ENCODE data around the gene EFNA5.
"Not testable (repeated sequence)": the region's sequence is repeated elsewhere in the genome, so short reads cannot be mapped to it uniquely, and the experiment has no call there.

The EFNA5 gene

GRCh38 chr5:107474716-107475489 is 195.8 kb downstream of the EFNA5 start:
- no peak for DNase-seq

GRCh38 chr5:107474361-107474715 is 196.4 kb downstream of the EFNA5 start:
- no peak for DNase-seq

GRCh38 chr5:107472620-107473064 is 198.1 kb downstream of the EFNA5 start:
- DNase-seq = no peak

- DNase-seq = no peak
These were observed 200.5 kb downstream of the EFNA5 start for GRCh38 chr5:107470295-107470582.

GRCh38 chr5:107469485-107470294 is 201.0 kb downstream of the EFNA5 start:
- no peak for DNase-seq

- no peak for DNase-seq
These were observed 201.7 kb downstream of the EFNA5 start for GRCh38 chr5:107469064-107469463.

DNA sequence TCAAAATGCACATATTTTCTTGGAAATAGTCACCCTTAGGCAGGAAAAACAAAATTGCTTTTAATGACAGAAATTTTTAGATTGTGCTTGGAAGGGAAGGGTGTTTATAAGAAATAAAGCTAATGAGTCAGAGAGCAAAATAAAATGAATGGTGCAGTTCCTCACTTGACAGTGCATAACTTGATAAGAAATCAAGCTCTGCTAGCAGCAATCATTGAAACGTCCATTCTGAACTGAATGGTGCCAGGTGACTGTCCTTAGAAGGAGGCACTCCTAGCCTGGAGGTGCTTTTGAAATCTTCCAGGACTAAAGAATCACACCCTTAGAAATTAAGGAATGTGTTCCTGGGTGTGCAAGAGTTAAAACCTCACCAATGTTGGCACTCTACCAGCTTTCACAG is 202.5 kb downstream of the EFNA5 start:
- DNase-seq = no peak

GRCh38 chr5:107467137-107467932 is 203.4 kb downstream of the EFNA5 start:
- DNase-seq = no peak

DNA sequence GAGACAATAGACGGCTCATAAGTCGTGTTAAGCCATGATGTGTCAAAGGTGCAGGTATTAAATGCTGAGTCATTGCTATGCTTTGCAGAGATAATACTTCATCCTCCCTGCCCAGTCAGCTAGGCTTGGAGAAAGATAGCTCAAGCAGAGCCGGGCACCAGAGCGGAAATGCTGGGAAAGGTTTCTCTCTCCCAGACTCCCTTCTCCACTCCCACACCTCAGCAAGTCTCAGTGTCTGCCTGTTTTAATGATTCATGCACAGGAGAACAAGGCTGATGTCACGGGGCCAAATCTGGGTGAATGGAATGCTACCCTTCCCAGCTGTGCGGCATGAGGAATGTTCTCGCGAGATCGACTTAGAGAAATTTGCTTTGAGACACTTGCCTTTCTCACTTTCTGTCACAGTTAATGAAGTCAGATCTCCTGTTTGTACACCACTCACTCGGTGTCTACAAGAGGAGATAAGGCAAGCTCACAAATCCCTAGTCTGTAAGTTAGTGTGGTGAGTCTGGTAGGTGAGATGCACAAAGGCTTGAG is 204.4 kb downstream of the EFNA5 start:
- no peak for DNase-seq

GRCh38 chr5:107464876-107465275 is 205.9 kb downstream of the EFNA5 start:
- no peak for DNase-seq

DNA sequence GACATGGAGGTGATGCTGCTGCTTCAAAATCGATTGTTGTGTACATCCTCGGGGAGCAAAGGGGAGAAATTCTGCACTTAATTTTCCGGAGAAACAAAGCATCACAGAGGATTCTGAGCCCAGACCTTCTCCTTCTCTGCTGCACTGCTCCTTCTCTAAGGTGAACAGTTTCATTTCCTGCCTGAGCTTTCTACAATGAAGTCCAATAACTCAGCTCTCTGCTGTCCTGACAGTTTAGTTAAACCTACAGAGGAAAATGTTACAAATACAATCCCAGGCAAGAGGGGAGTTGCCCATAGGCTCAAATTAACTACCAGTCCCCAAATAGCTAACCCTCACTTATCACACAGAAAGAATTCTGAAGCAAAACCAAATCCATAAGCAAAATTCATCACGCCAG is 206.3 kb downstream of the EFNA5 start:
- DNase-seq = no peak

- no peak for DNase-seq
These were observed 207.0 kb downstream of the EFNA5 start for GRCh38 chr5:107463731-107464130.

DNA sequence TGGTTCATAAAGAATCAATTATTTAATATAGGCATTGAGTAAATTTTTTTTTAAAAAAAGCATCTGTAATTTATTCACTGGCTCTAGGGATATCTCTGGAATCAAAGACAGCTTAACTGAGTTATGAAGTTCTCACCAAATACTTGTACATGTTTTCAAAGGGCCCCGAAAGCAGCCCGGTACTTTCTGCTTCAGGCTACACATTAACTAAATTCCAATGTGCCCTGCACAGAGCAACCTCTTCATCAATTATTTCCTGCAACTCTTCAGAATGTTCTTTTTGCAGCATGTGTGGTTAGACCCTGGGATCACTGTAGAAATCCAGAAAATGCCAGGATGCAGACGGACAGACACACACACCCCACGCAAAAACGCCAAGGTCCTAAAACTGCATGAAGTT is 209.0 kb downstream of the EFNA5 start:
- DNase-seq = no peak

DNA sequence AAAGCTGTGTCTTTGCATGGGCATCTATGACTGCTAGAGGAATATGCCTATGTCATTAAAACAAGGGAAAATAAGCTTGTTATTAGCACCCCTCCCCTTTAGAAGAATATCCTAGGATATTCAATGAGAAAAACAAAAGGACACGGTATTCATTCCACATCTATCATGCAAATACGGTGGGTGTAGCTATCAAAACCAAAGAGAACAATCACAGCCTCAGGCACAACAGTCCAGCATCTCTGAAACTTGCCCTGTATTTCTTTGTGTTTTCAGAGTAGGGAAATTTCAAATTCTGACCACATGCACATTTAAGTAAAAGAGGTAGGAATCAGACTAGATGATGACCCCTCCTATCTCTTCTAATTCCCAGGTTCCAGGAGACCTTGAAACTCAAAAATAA is 209.9 kb downstream of the EFNA5 start:
- DNase-seq = no peak

GRCh38 chr5:107459605-107460004 is 211.1 kb downstream of the EFNA5 start:
- no peak for DNase-seq

DNA sequence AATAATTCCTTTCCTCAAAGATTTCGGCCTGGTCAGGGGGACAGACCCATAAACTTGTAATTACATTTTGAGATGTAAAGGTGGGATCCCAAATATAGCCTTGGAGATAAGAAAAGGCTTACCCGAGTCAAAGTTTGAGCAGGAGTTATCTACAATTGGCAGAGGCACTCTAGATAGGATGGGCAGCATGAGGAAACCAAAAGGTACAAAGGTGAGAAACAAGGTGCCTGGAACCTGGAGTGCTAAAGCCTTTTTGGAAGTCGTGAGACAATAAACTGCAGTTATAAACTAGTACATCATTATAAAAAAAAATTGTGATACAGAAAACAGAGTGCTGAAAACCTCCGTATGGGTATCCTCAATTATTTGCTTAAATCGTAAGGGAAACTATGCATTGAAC is 212.4 kb downstream of the EFNA5 start:
- no peak for DNase-seq

- no peak for DNase-seq
These were observed 212.9 kb downstream of the EFNA5 start for GRCh38 chr5:107457881-107458280.

- no peak for DNase-seq
These were observed 213.6 kb downstream of the EFNA5 start for GRCh38 chr5:107457138-107457537.

GRCh38 chr5:107456281-107456715 is 214.4 kb downstream of the EFNA5 start:
- DNase-seq = no peak

DNA sequence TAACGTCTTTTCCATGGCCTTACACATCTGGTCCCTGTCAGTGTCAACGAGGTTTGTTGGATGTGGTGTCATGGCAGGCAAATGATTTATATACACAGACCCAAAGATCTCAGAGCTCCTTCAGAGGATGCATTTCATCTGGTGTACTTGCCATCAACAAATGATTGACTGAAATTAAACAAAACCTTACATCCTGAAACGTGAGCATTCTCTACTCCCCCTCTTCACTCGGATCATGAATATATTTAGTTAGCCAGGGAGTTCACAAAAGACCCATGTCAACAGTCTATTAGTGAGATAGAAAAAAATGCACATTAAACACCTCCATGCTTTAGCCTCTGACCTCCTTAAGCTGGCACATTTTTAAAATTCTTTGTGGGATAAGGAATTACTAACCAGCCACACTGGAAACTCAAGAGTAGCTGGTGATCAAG is 215.6 kb downstream of the EFNA5 start:
- no peak for DNase-seq

- DNase-seq = not testable (repeated sequence)
These were observed 218.9 kb downstream of the EFNA5 start for GRCh38 chr5:107451827-107452226.

DNA sequence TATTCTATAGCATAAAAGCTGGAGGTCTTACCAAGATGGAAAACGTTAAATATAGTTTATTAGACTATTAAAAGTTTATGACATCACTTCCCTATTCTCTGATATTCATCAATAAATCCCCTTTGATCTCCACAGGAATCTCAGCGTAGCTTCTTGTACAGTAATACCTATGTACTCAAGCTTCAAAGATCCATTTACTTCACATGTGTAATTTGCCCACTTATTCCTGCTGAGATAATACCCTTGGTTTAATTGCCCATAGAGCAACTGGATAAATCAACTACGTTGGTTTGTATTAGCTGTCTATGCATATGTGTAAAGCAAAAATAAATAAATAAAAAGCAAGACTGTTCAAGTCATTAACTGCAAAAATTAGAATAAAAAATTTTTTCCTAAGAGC is 219.7 kb downstream of the EFNA5 start:
- DNase-seq = no peak

DNA sequence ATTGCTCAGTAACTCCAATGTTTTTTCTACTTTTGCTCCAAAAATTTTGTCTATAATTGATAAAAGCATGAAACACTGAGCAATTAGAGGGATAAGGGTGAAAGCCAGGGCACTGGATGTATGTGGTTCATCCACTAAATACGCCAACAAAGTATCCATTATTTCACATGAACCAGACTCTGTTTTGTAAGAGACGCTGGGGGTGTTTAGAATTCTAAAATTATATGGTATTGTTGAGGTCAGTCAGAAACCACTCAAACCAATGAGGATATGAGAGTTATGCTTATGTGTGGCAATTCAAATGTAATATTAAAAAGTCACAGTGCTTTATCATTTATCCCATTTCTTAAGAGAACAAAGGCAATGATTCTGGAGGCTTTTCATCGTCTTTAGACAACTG is 220.2 kb downstream of the EFNA5 start:
- no peak for DNase-seq

Data from DMS153 (cell line).